AG20443 (cell line): Measurements from ENCODE around the gene KLB.
A peak's percentile ranks its signal among the peaks of the same experiment; 100 is the strongest.
"Not testable (repeated sequence)": the region's sequence is repeated elsewhere in the genome, so short reads cannot be mapped to it uniquely, and the experiment has no call there.

ENCODE experiments used
- DNase-seq: peaks from one replicate; pipeline ENCODE4 v3.0.0; 2012; ENCODE audit warnings: low spot score, mixed read lengths

KLB gene

GRCh38 chr4:39406763-39407583, at the start of gene KLB:
KLB (plus strand) TSS chr4:39406930; CDS start chr4:39406950, 20 bp downstream.
- no peak for DNase-seq

- DNase-seq, result no peak
Observed at GRCh38 chr4:39357002-39357401, 49.7 kb upstream of the KLB start.

GRCh38 chr4:39360611-39361010, 46.1 kb upstream of the KLB start:
- not testable (repeated sequence) for DNase-seq

GRCh38 chr4:39362827-39363226, 43.9 kb upstream of the KLB start:
- DNase-seq, result no peak

GRCh38 chr4:39363773-39364393, 42.8 kb upstream of the KLB start:
- DNase-seq, result no peak

GRCh38 chr4:39365360-39365759, 41.4 kb upstream of the KLB start:
- DNase-seq, result no peak

- DNase-seq, result peak; percentile 95
Observed at GRCh38 chr4:39365830-39366771, 40.6 kb upstream of the KLB start, which contains the start of gene RFC1. RFC1 (minus strand) TSS chr4:39366362; CDS start chr4:39366241, 121 bp downstream.

GRCh38 chr4:39367166-39367565, 39.6 kb upstream of the KLB start:
- no peak for DNase-seq

GRCh38 chr4:39369301-39369700, 37.4 kb upstream of the KLB start:
- no peak for DNase-seq

GRCh38 chr4:39371209-39371608, 35.5 kb upstream of the KLB start:
- not testable (repeated sequence) for DNase-seq

GRCh38 chr4:39375478-39375877, 31.3 kb upstream of the KLB start:
- no peak for DNase-seq

GRCh38 chr4:39383690-39384089, 23.0 kb upstream of the KLB start:
- no peak for DNase-seq

- DNase-seq, result no peak
Observed at GRCh38 chr4:39384563-39384962, 22.2 kb upstream of the KLB start.

- DNase-seq, result no peak
Observed at GRCh38 chr4:39390603-39391002, 16.1 kb upstream of the KLB start.

- DNase-seq, result no peak
Observed at GRCh38 chr4:39394706-39395105, 12.0 kb upstream of the KLB start.

GRCh38 chr4:39401640-39402039, 5.1 kb upstream of the KLB start:
- DNase-seq, result not testable (repeated sequence)

GRCh38 chr4:39407584-39407885, 805 bp downstream of the KLB start:
- no peak for DNase-seq

GRCh38 chr4:39410415-39410814, 3.7 kb downstream of the KLB start:
- no peak for DNase-seq

GRCh38 chr4:39411561-39411960, 4.8 kb downstream of the KLB start:
- not testable (repeated sequence) for DNase-seq

GRCh38 chr4:39415678-39416283, 9.1 kb downstream of the KLB start:
- DNase-seq, result no peak

- DNase-seq, result no peak
Observed at GRCh38 chr4:39422247-39422646, 15.5 kb downstream of the KLB start.

- not testable (repeated sequence) for DNase-seq
Observed at GRCh38 chr4:39425297-39425696, 18.6 kb downstream of the KLB start.
